ENCODE results near the gene CRADD.

Gene CRADD

GRCh38 chr12:93676408-93677194, 574 bp upstream of the CRADD start:
- DNase-seq (ENCODE audit: low read depth): no peak
- peak overlapping the region; percentile 65 for H3K4me3 ChIP-seq (ENCODE audit: low read depth, low read length)
- TF ChIP-seq CTCF (IDR thresholded peaks at IDR 0.05; ENCODE audit: low read depth, low read length, missing control alignments): no peak
- in situ Hi-C loops (cut with HindIII; ENCODE audit: low sequenced_read_pairs): no loop called here

DNA sequence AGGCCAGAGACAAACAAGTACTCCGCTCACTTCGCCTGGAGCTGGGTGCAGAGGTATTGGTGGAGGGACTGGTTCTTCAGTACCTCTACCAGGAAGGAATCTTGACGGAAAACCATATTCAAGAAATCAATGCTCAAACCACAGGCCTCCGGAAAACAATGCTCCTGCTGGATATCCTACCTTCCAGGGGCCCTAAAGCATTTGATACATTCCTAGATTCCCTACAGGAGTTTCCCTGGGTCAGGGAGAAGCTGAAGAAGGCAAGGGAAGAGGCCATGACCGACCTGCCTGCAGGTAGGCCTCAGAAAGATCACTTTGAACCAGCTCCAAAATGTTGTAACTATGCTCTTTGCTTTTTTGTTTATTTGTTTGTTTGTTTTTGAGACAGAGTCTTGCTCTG, 1.6 kb downstream of the CRADD start:
- in situ Hi-C loops (cut with HindIII; ENCODE audit: low sequenced_read_pairs): no loop called here
- DNase-seq (ENCODE audit: low read depth): no peak
- H3K4me3 ChIP-seq (ENCODE audit: low read depth, low read length): no peak overlapping the region
- TF ChIP-seq CTCF (IDR thresholded peaks at IDR 0.05; ENCODE audit: low read depth, low read length, missing control alignments): no peak

- no peak overlapping the region for H3K4me3 ChIP-seq (ENCODE audit: low read depth, low read length)
- no peak for TF ChIP-seq CTCF (IDR thresholded peaks at IDR 0.05; ENCODE audit: low read depth, low read length, missing control alignments)
- in situ Hi-C loops (cut with HindIII; ENCODE audit: low sequenced_read_pairs): no loop called here
- DNase-seq (ENCODE audit: low read depth): no peak
Measured at GRCh38 chr12:93679308-93679925, 2.2 kb downstream of the CRADD start.

DNA sequence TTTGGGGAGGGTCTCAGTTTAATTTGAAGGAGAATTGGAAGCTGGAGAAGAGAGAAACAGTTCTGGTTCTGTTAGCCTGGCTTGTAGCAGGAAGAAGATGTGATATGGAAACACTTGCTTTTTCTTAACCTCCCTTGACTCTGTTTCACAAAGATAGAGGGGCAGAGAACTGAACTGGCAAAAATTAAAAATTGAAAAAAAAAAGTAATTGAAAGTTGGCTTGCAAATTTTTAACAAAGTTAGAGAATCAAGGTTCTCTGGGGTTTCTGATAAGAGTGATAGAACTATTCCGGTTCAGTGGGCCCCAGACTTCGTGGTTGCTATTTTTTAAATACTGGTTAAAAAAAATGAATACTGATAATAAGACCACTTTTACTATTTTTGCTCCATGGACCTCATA, 2.8 kb downstream of the CRADD start:
- in situ Hi-C loops (cut with HindIII; ENCODE audit: low sequenced_read_pairs): no loop called here
- DNase-seq (ENCODE audit: low read depth): no peak
- H3K4me3 ChIP-seq (ENCODE audit: low read depth, low read length): no peak overlapping the region
- TF ChIP-seq CTCF (IDR thresholded peaks at IDR 0.05; ENCODE audit: low read depth, low read length, missing control alignments): no peak

GRCh38 chr12:93682846-93683261, 5.7 kb downstream of the CRADD start:
- in situ Hi-C loops (cut with HindIII; ENCODE audit: low sequenced_read_pairs): no loop called here
- no peak overlapping the region for H3K4me3 ChIP-seq (ENCODE audit: low read depth, low read length)
- DNase-seq (ENCODE audit: low read depth): no peak
- TF ChIP-seq CTCF (IDR thresholded peaks at IDR 0.05; ENCODE audit: low read depth, low read length, missing control alignments): no peak

GRCh38 chr12:93683410-93683809, 6.2 kb downstream of the CRADD start:
- no peak for TF ChIP-seq CTCF (IDR thresholded peaks at IDR 0.05; ENCODE audit: low read depth, low read length, missing control alignments)
- DNase-seq (ENCODE audit: low read depth): no peak
- H3K4me3 ChIP-seq (ENCODE audit: low read depth, low read length): no peak overlapping the region
- in situ Hi-C loops (cut with HindIII; ENCODE audit: low sequenced_read_pairs): no loop called here

Data from astrocyte of the cerebellum (primary cell).